Loucy (cell line): ENCODE measurements around the gene TPP2.

Source experiments
- EZH2phosphoT487 ChIP-seq: fragments of 200-600 bp; IDR thresholded peaks from 2 replicates; pipeline ENCODE4 v1.6.1; 2018; ENCODE audit warnings: antibody characterized with exemption, mild to moderate bottlenecking, moderate library complexity, borderline replicate concordance
- TF ChIP-seq, protein P1 (sequence below): fragments of 200-600 bp; sonication (generic); conservative IDR thresholded peaks from 2 replicates; pipeline ENCODE4 v1.5.1; 2014; ENCODE audit warnings: mild to moderate bottlenecking, antibody characterized with exemption, low read length

DNA sequence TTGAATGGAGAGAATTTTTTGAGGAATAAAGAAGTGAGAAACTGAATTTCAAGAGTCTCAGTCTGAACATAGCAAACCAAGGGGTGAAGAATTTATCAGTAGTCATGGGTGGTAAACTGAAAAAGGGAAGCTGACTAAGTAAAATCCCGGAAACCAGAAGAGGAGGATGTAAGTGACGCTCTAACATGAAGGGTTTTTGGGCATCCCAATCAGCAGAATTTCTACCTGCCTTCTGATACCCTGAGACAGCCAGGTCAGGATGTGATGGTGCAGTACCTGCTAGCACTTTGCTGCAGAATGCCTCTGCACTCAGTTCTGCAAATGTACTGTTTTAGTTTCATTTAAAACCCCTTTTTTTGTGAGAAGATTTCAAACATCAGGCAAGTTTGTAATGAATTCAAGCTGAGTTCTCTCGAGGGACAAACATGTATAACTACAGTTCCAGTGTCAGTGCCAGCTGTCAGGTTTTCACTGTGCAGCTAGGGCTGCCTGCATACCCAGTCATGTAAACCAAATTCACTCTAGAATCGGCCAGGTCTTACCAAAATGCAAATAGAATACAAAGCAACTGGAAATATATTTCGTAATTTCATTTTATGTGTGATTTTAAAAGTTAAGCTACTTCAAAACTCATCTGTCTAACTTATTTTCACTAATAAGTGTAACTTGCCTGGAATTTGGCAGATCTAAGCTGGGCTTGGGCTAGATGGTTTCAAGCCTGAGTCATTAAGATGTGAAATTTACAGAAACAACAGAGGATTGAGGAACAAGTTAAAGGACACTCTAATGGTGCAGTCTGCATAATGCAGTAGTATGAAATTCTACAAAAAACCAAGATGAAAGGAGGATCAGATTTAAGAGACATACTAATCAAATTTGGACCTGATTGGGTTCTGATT lies 84.3 kb downstream of the TPP2 start:
- TF ChIP-seq, protein P1, sequence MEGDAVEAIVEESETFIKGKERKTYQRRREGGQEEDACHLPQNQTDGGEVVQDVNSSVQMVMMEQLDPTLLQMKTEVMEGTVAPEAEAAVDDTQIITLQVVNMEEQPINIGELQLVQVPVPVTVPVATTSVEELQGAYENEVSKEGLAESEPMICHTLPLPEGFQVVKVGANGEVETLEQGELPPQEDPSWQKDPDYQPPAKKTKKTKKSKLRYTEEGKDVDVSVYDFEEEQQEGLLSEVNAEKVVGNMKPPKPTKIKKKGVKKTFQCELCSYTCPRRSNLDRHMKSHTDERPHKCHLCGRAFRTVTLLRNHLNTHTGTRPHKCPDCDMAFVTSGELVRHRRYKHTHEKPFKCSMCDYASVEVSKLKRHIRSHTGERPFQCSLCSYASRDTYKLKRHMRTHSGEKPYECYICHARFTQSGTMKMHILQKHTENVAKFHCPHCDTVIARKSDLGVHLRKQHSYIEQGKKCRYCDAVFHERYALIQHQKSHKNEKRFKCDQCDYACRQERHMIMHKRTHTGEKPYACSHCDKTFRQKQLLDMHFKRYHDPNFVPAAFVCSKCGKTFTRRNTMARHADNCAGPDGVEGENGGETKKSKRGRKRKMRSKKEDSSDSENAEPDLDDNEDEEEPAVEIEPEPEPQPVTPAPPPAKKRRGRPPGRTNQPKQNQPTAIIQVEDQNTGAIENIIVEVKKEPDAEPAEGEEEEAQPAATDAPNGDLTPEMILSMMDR = no peak
- no peak for TF ChIP-seq EZH2phosphoT487
